MM.1S (cell line): ENCODE results near the gene CLDND2.

Source experiments
- DNase-seq: peaks from one replicate; pipeline ENCODE4 v3.0.0-alpha.2; 2015
- H2AFZ ChIP-seq: fragments of 300-600 bp; sonication (generic); 2 replicates; pipeline ENCODE4 v1.6.0; 2016; ENCODE audit warnings: antibody characterized with exemption, low read length
- H3F3A ChIP-seq: fragments of 300-600 bp; sonication (generic); 2 replicates; pipeline ENCODE4 v1.6.1; 2016; ENCODE audit warnings: mild to moderate bottlenecking, antibody characterized with exemption, low read length, moderate library complexity, mixed read lengths; ENCODE audit not compliant: insufficient read depth
- H3K27ac ChIP-seq: fragments of 300-600 bp; sonication (generic); 2 replicates; pipeline ENCODE4 v1.5.1; 2016; ENCODE audit warnings: mild to moderate bottlenecking, low read length
- H3K27me3 ChIP-seq: fragments of 300-600 bp; sonication (generic); replicated peaks from 2 replicates; pipeline ENCODE4 v1.6.0; 2016; ENCODE audit warnings: low read length; ENCODE audit not compliant: insufficient read depth
- H3K36me3 ChIP-seq: fragments of 300-600 bp; sonication (generic); replicated peaks from 2 replicates; pipeline ENCODE4 v1.6.1; 2016; ENCODE audit warnings: mild to moderate bottlenecking, low read length, mixed read lengths; ENCODE audit not compliant: insufficient read depth
- H3K4me1 ChIP-seq: fragments of 300-600 bp; sonication (generic); 2 replicates; pipeline ENCODE4 v1.6.1; 2016; ENCODE audit warnings: low read length, mixed read lengths
- H3K4me2 ChIP-seq: fragments of 300-600 bp; sonication (generic); 2 replicates; pipeline ENCODE4 v1.6.0; 2016; ENCODE audit warnings: low read depth, low read length
- H3K4me3 ChIP-seq: fragments of 300-600 bp; sonication (generic); 2 replicates; pipeline ENCODE4 v1.5.1; 2016; ENCODE audit warnings: low read length, mixed read lengths
- H3K79me2 ChIP-seq: fragments of 300-600 bp; sonication (generic); 2 replicates; pipeline ENCODE4 v1.6.1; 2016; ENCODE audit warnings: mixed run types, low read length, mixed read lengths
- H3K9ac ChIP-seq: fragments of 300-600 bp; sonication (generic); 2 replicates; pipeline ENCODE4 v1.6.1; 2016; ENCODE audit warnings: low read length, mixed read lengths
- H3K9me2 ChIP-seq: fragments of 300-600 bp; sonication (generic); replicated peaks from 2 replicates; pipeline ENCODE4 v1.6.1; 2016; ENCODE audit warnings: mild to moderate bottlenecking, low read length, mixed read lengths; ENCODE audit not compliant: insufficient read depth
- H3K9me3 ChIP-seq: fragments of 300-600 bp; sonication (generic); replicated peaks from 2 replicates; pipeline ENCODE4 v1.6.1; 2016; ENCODE audit warnings: mild to moderate bottlenecking, low read length, mixed read lengths; ENCODE audit not compliant: insufficient read depth
- H4K20me1 ChIP-seq: fragments of 300-600 bp; sonication (generic); 2 replicates; pipeline ENCODE4 v1.6.1; 2016; ENCODE audit warnings: mild to moderate bottlenecking, low read length, moderate library complexity, mixed read lengths; ENCODE audit not compliant: insufficient read depth
- CTCF ChIP-seq: fragments of 300-600 bp; sonication (generic); IDR thresholded peaks from 2 replicates; pipeline ENCODE4 v1.5.1; 2016; ENCODE audit warnings: antibody characterized with exemption, low read length, mixed read lengths
- EZH2 ChIP-seq: fragments of 300-600 bp; sonication (generic); optimal IDR thresholded peaks from 2 replicates; pipeline ENCODE3; 2017; ENCODE audit warnings: low read depth, mild to moderate bottlenecking, antibody characterized with exemption, low read length, mixed read lengths
- EZH2phosphoT487 ChIP-seq: fragments of 300-600 bp; sonication (generic); IDR thresholded peaks from 2 replicates; pipeline ENCODE4 v1.6.1; 2018; ENCODE audit warnings: antibody characterized with exemption, low read length

The CLDND2 gene

GRCh38 chr19:51339687-51340656 is 28.8 kb downstream of the CLDND2 start:
- no peaks in the 10 kb centered on the region for H4K20me1 ChIP-seq
- no peaks in the 10 kb centered on the region for H3K9me3 ChIP-seq
- no peak overlapping the region for H2AFZ ChIP-seq
- H3K36me3 ChIP-seq, result no peaks in the 10 kb centered on the region
- H3K9ac ChIP-seq, result no peak overlapping the region
- H3F3A ChIP-seq, result no peaks in the 10 kb centered on the region
- no peaks in the 10 kb centered on the region for H3K27me3 ChIP-seq
- no peaks in the 10 kb centered on the region for H3K79me2 ChIP-seq
- H3K4me2 ChIP-seq, result no peak overlapping the region
- no peak overlapping the region for H3K4me3 ChIP-seq
- no peaks in the 10 kb centered on the region for H3K9me2 ChIP-seq
- no peak overlapping the region for H3K27ac ChIP-seq
- TF ChIP-seq CTCF (no peak), EZH2phosphoT487 (no peak), EZH2 (no peak)
- no peaks in the 10 kb centered on the region for H3K4me1 ChIP-seq
- DNase-seq, result no peak

DNA sequence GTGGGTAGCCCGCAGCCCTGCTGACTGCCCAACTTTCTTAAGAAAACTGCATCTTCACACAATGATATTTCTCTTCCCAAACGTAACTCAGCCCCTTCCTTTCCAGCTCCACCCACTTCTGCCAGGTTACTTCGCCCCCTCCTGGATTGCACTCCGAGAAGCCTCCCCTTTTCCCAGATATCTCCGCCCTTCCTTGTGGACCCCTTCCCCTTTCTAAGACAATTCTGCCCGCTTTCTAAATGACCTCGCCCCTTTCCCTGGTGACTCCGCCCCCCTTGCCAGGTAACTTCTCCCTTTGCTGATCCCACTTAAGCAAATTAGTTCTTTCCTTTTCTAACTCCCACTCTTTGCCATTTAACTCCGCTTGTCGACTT is 29.5 kb downstream of the CLDND2 start:
- DNase-seq, result no peak
- Histone ChIP-seq H3K9ac (no peak overlapping the region), H3K27ac (no peak overlapping the region), H3K4me3 (no peak overlapping the region), H3K9me2 (no peaks in the 10 kb centered on the region), H3K9me3 (no peaks in the 10 kb centered on the region), H3K4me1 (no peaks in the 10 kb centered on the region), H3F3A (no peaks in the 10 kb centered on the region), H2AFZ (no peak overlapping the region), H3K27me3 (no peaks in the 10 kb centered on the region), H3K4me2 (no peak overlapping the region), H3K79me2 (no peaks in the 10 kb centered on the region), H4K20me1 (no peaks in the 10 kb centered on the region), H3K36me3 (no peaks in the 10 kb centered on the region)
- no peak for TF ChIP-seq CTCF
- TF ChIP-seq EZH2, result no peak
- no peak for TF ChIP-seq EZH2phosphoT487

- Histone ChIP-seq H2AFZ (no peak overlapping the region), H4K20me1 (no peaks in the 10 kb centered on the region), H3K27me3 (no peaks in the 10 kb centered on the region), H3K9ac (no peak overlapping the region), H3K9me2 (no peaks in the 10 kb centered on the region), H3K79me2 (no peaks in the 10 kb centered on the region), H3K4me3 (no peak overlapping the region), H3K27ac (no peak overlapping the region), H3K36me3 (no peaks in the 10 kb centered on the region), H3K4me1 (no peaks in the 10 kb centered on the region), H3K9me3 (no peaks in the 10 kb centered on the region), H3F3A (no peaks in the 10 kb centered on the region), H3K4me2 (no peak overlapping the region)
- no peak for TF ChIP-seq EZH2phosphoT487
- no peak for TF ChIP-seq EZH2
- TF ChIP-seq CTCF, result no peak
- no peak for DNase-seq
Measured at GRCh38 chr19:51338563-51339312, 30.1 kb downstream of the CLDND2 start.
